Right atrium auricular region (tissue), 2 donors: ENCODE measurements around the gene ERGIC1. TPM values are rescaled to one million over a fixed set of nuclear protein-coding genes. Genes with fewer than 3 reads are reported as not detected.

Experiments
- DNase-seq: peaks from one replicate; pipeline ENCODE4 v3.0.0-alpha.2; 2019; ENCODE audit warnings: low spot score
- H3K27ac ChIP-seq, 2 donors: fragments of 200-600 bp; sonication (generic); 1 replicate in 1 of 2; 2 replicates in 1 of 2; pipeline ENCODE4 v1.5.1; 2016 to 2019
- H3K27me3 ChIP-seq, 2 donors: fragments of 200-600 bp; sonication (generic); one replicate each; pipeline versions ENCODE4 v1.5.1 to v1.6.0; 2017 to 2019
- H3K36me3 ChIP-seq: fragments of 200-600 bp; sonication (generic); one replicate; pipeline ENCODE4 v1.5.1; 2016
- H3K4me1 ChIP-seq, 2 donors: fragments of 200-600 bp; sonication (generic); one replicate each; pipeline versions ENCODE4 v1.5.1 to v1.6.0; 2017 to 2019
- H3K4me3 ChIP-seq, 2 donors: fragments of 200-600 bp; sonication (generic); 1 replicate in 1 of 2; 2 replicates in 1 of 2; pipeline ENCODE4 v1.5.1; 2017 to 2019; ENCODE audit warnings: mild to moderate bottlenecking in 1 of 2, moderate library complexity in 1 of 2
- H3K9me3 ChIP-seq, 2 donors: fragments of 200-600 bp; sonication (generic); one replicate each; pipeline ENCODE4 v1.5.1; 2019
- total RNA-seq, 2 donors: library from RNA; depleted of rRNA; stranded (reverse); fragments of >200 nt; gene quantifications; one replicate each; pipeline ENCODE4 v1.1.0, GENCODE V29; 2016
- TF ChIP-seq, protein P1 (sequence below), 2 donors: fragments of 200-600 bp; sonication (generic); IDR thresholded peaks; one replicate each; pipeline ENCODE4 v1.5.1; 2019; ENCODE audit warnings: antibody characterized with exemption in 2 of 2

ERGIC1 gene
- total RNA-seq, 2 donors from 2014 or later, result 70.7 to 113 TPM

DNA sequence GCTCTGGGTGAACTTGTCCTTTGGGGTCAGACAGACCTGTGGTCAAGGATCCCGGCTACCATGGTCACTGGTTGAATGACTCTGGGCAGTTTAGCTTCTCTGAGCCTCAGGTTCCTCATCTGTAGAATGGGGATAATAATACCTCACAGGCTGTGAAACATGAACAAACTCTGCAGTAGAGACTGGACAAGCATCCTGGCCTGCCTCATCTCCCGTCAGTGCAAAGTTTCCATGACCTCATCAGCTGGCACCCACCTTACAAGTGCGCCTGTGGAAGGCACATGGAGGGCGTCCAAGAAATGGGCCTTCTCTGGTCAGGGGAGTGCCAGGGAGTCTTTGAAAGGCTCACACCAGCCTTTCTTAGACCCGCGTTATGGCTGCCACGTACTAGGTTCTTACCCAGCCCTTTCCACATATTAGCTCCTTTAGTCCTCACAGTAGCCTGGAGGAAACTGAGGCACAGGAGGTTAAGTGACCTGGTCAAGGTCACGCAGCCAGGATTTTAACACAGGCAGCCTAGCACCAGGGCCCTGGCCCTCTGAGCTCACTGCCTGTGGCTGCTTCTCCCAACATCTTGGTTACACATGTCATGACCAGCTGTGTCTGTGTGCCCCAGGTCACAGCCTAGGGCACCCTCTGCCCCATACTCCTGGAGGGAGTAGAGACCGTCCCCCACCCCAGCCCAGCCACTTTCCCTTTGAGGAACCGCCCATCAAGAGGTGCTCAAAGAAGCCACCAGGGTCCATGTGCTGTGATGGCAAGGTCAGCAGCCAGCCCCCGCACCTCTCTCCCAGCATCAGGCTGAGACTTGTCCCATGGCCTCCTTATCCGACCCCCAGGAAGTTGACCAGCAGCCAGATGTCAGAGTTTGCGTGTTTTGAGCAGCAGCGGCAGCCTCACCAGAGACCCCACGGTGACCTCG, 85.7 kb downstream of the ERGIC1 start:
- Histone ChIP-seq H3K4me3 (no peak overlapping the region), H3K27me3 (no peaks in the 10 kb centered on the region), H3K36me3 (peaks cover 54% of the 10 kb centered on the region), H3K4me1 (peaks cover 0 to 8% of the 10 kb centered on the region in 2 donors), H3K27ac (peak overlapping the region in 1 of 2 donors; percentile 43), H3K9me3 (no peaks in the 10 kb centered on the region)
- DNase-seq, result no peak
- TF ChIP-seq, protein P1, sequence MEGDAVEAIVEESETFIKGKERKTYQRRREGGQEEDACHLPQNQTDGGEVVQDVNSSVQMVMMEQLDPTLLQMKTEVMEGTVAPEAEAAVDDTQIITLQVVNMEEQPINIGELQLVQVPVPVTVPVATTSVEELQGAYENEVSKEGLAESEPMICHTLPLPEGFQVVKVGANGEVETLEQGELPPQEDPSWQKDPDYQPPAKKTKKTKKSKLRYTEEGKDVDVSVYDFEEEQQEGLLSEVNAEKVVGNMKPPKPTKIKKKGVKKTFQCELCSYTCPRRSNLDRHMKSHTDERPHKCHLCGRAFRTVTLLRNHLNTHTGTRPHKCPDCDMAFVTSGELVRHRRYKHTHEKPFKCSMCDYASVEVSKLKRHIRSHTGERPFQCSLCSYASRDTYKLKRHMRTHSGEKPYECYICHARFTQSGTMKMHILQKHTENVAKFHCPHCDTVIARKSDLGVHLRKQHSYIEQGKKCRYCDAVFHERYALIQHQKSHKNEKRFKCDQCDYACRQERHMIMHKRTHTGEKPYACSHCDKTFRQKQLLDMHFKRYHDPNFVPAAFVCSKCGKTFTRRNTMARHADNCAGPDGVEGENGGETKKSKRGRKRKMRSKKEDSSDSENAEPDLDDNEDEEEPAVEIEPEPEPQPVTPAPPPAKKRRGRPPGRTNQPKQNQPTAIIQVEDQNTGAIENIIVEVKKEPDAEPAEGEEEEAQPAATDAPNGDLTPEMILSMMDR (IDR thresholded peaks at IDR 0.05), result no peak

DNA sequence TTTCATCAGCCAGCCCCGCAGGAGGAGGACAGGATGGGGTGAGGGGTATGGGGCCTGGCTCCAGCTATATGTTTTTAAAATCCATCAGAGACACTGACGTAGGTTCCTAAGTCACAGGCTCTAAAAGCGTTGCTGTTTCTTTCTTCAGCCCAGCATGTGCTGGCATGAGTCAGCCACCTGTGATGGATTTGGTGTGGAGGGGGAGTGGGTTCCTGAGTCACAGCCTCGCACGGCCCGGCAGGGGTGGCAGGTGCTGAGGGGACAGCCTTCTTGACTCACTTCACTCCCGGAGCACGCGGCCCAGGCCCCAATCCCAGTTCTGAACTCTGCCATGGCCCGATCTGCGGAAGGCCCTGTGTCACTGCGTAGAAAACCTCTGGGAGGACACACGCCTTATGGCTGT, 86.4 kb downstream of the ERGIC1 start:
- no peak overlapping the region for H3K27ac ChIP-seq
- H3K27me3 ChIP-seq, result no peaks in the 10 kb centered on the region
- H3K4me1 ChIP-seq, result peaks cover 0 to 8% of the 10 kb centered on the region in 2 donors
- TF ChIP-seq, protein P1 (IDR thresholded peaks at IDR 0.05), result no peak
- H3K36me3 ChIP-seq, result peaks cover 48% of the 10 kb centered on the region
- H3K9me3 ChIP-seq, result no peaks in the 10 kb centered on the region
- DNase-seq, result no peak
- H3K4me3 ChIP-seq, result no peak overlapping the region

DNA sequence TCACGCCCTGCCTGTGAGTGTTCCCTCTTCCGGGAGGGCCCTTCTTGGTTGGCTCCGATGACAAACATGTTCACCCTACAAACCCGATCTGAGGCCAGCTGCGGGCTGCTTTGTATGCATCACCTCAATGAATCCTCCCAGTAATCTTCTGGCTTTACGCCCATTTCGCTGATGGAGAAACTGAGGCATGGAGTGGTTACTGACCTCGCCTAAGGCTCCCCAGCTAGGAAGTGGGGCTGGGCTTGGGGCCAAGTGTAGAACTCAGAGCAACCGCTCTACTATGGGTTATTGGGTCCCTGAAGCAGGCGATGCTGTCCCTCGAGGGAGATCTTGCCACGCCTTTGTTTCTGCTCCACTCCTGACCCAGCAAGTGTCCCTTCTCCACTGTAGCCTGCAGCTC, 86.9 kb downstream of the ERGIC1 start:
- no peak overlapping the region for H3K27ac ChIP-seq
- peaks cover 42% of the 10 kb centered on the region for H3K36me3 ChIP-seq
- peaks cover 0 to 8% of the 10 kb centered on the region in 2 donors for H3K4me1 ChIP-seq
- DNase-seq, result no peak
- H3K4me3 ChIP-seq, result no peak overlapping the region
- H3K27me3 ChIP-seq, result no peaks in the 10 kb centered on the region
- H3K9me3 ChIP-seq, result no peaks in the 10 kb centered on the region
- TF ChIP-seq, protein P1 (IDR thresholded peaks at IDR 0.05), result no peak

DNA sequence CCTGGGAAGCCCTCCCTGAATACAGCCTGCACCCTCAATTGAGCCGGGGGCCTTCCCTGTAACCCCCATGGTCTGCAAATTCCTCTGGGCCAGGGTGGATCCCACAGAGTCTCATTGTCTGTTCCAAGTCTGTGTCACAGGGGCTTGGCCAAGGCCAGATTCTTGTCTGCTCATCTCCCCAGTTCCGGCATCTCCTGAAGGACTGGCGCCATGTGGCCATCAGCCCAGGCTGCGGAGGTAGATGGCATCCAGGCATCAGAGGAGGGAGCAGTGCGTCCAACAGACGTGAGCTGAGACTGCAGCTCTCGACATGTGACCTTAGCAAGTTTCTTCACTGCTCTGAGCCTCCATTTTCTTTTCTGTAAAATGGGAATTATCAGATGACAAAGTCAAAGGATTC, 87.9 kb downstream of the ERGIC1 start:
- TF ChIP-seq, protein P1 (IDR thresholded peaks at IDR 0.05), result no peak
- no peaks in the 10 kb centered on the region for H3K9me3 ChIP-seq
- H3K4me1 ChIP-seq, result peaks cover 0 to 8% of the 10 kb centered on the region in 2 donors
- H3K36me3 ChIP-seq, result peaks cover 43% of the 10 kb centered on the region
- no peak for DNase-seq
- H3K4me3 ChIP-seq, result no peak overlapping the region
- H3K27ac ChIP-seq, result no peak overlapping the region
- no peaks in the 10 kb centered on the region for H3K27me3 ChIP-seq

DNA sequence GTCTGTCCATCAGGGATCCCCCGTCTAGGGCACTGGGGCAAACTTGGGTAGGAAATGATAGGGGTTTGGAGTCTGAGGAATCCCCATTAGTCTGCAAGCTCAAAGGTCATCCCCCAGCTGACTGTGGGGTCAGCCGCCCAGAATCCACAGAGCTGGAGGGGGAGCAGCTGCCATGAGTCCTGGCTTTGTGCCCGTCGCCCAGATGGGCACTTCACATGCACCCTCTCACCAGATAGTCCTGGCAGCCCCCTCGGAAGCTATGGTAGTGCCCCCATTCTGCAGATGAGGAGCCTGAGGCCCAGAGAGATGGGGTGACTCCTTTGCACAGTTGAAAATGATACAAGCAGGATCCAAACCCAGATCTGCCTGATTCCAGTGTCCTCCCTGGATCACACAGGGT, 89.5 kb downstream of the ERGIC1 start:
- Histone ChIP-seq H3K9me3 (no peaks in the 10 kb centered on the region), H3K4me3 (no peak overlapping the region), H3K36me3 (peaks cover 33% of the 10 kb centered on the region), H3K27ac (no peak overlapping the region), H3K27me3 (no peaks in the 10 kb centered on the region), H3K4me1 (peaks cover 0 to 8% of the 10 kb centered on the region in 2 donors)
- TF ChIP-seq, protein P1 (IDR thresholded peaks at IDR 0.05), result no peak
- DNase-seq, result no peak
